Activated naive CD4-positive, alpha-beta T cell treated with anti-CD3 and anti-CD28 coated beads, Interleukin-2, amount 50 U/mL, for 24 hours (primary cell): Measurements from ENCODE around the gene LMX1A.

Source experiments
- H3K27ac Mint-ChIP-seq: one replicate; pipeline ENCODE4 v1.8.0; 2021; ENCODE audit warnings: mild to moderate bottlenecking, mixed read lengths
- H3K27me3 Mint-ChIP-seq: one replicate; pipeline ENCODE4 v1.8.0; 2021; ENCODE audit warnings: mixed read lengths
- H3K36me3 Mint-ChIP-seq: one replicate; pipeline ENCODE4 v1.8.0; 2021; ENCODE audit warnings: mixed read lengths
- H3K4me1 Mint-ChIP-seq: one replicate; pipeline ENCODE4 v1.8.0; 2021; ENCODE audit warnings: mixed read lengths
- H3K4me3 Mint-ChIP-seq: one replicate; pipeline ENCODE4 v1.8.0; 2021; ENCODE audit warnings: mild to moderate bottlenecking, mixed read lengths
- H3K9me3 Mint-ChIP-seq: one replicate; pipeline ENCODE4 v1.8.0; 2021; ENCODE audit warnings: mixed read lengths

LMX1A gene

GRCh38 chr1:165376041-165376810 lies 19.7 kb upstream of the LMX1A start:
- Mint-ChIP-seq H3K4me3 (peak overlapping the region; percentile 80), H3K9me3 (no peaks in the 10 kb centered on the region), H3K27ac (no peak overlapping the region), H3K4me1 (peaks cover 17% of the 10 kb centered on the region), H3K27me3 (peaks cover 54% of the 10 kb centered on the region), H3K36me3 (no peaks in the 10 kb centered on the region)

- Mint-ChIP-seq H3K9me3 (no peaks in the 10 kb centered on the region), H3K27me3 (peaks cover 56% of the 10 kb centered on the region), H3K36me3 (no peaks in the 10 kb centered on the region), H3K27ac (no peak overlapping the region), H3K4me1 (peaks cover 17% of the 10 kb centered on the region), H3K4me3 (peak overlapping the region; percentile 50)
Observed at GRCh38 chr1:165375623-165376022, 19.1 kb upstream of the LMX1A start.

GRCh38 chr1:165371588-165372225 lies 15.2 kb upstream of the LMX1A start:
- peaks cover 69% of the 10 kb centered on the region for H3K27me3 Mint-ChIP-seq

GRCh38 chr1:165369255-165369848 lies 12.8 kb upstream of the LMX1A start:
- H3K36me3 Mint-ChIP-seq = peaks cover 2% of the 10 kb centered on the region
- no peaks in the 10 kb centered on the region for H3K9me3 Mint-ChIP-seq
- H3K27ac Mint-ChIP-seq = no peak overlapping the region
- no peaks in the 10 kb centered on the region for H3K4me1 Mint-ChIP-seq
- no peak overlapping the region for H3K4me3 Mint-ChIP-seq
- peaks cover 59% of the 10 kb centered on the region for H3K27me3 Mint-ChIP-seq

More at GRCh38 chr1:165371588-165372225, 15.2 kb upstream of the LMX1A start:
- Mint-ChIP-seq H3K27ac (no peak overlapping the region), H3K4me3 (no peak overlapping the region), H3K4me1 (peaks cover 11% of the 10 kb centered on the region), H3K9me3 (no peaks in the 10 kb centered on the region), H3K36me3 (peaks cover 2% of the 10 kb centered on the region)

- no peaks in the 10 kb centered on the region for H3K9me3 Mint-ChIP-seq
- H3K4me3 Mint-ChIP-seq = no peak overlapping the region
- H3K27ac Mint-ChIP-seq = no peak overlapping the region
- no peaks in the 10 kb centered on the region for H3K4me1 Mint-ChIP-seq
- H3K27me3 Mint-ChIP-seq = peaks cover 54% of the 10 kb centered on the region
- H3K36me3 Mint-ChIP-seq = peaks cover 2% of the 10 kb centered on the region
Observed at GRCh38 chr1:165367375-165367993, 11.0 kb upstream of the LMX1A start.

- no peaks in the 10 kb centered on the region for H3K4me1 Mint-ChIP-seq
- no peaks in the 10 kb centered on the region for H3K9me3 Mint-ChIP-seq
- H3K27ac Mint-ChIP-seq = no peak overlapping the region
- H3K36me3 Mint-ChIP-seq = peaks cover 2% of the 10 kb centered on the region
- peaks cover 44% of the 10 kb centered on the region for H3K27me3 Mint-ChIP-seq
- H3K4me3 Mint-ChIP-seq = no peak overlapping the region
Observed at GRCh38 chr1:165365341-165365740, 8.8 kb upstream of the LMX1A start.

GRCh38 chr1:165364568-165365133 lies 8.1 kb upstream of the LMX1A start:
- Mint-ChIP-seq H3K4me1 (no peaks in the 10 kb centered on the region), H3K27ac (no peak overlapping the region), H3K36me3 (no peaks in the 10 kb centered on the region), H3K9me3 (no peaks in the 10 kb centered on the region), H3K27me3 (peaks cover 46% of the 10 kb centered on the region), H3K4me3 (no peak overlapping the region)

- Mint-ChIP-seq H3K4me3 (no peak overlapping the region), H3K36me3 (no peaks in the 10 kb centered on the region), H3K27ac (no peak overlapping the region), H3K4me1 (peaks cover 5% of the 10 kb centered on the region), H3K27me3 (peaks cover 54% of the 10 kb centered on the region), H3K9me3 (no peaks in the 10 kb centered on the region)
Observed at GRCh38 chr1:165356876-165357275, 361 bp upstream of the LMX1A start.

- Mint-ChIP-seq H3K36me3 (no peaks in the 10 kb centered on the region), H3K27ac (no peak overlapping the region), H3K4me3 (no peak overlapping the region), H3K9me3 (no peaks in the 10 kb centered on the region), H3K27me3 (peaks cover 62% of the 10 kb centered on the region), H3K4me1 (peaks cover 5% of the 10 kb centered on the region)
Observed at GRCh38 chr1:165355139-165355976, 1.2 kb downstream of the LMX1A start.

GRCh38 chr1:165354739-165355138 lies 1.8 kb downstream of the LMX1A start:
- Mint-ChIP-seq H3K9me3 (no peaks in the 10 kb centered on the region), H3K4me1 (peaks cover 5% of the 10 kb centered on the region), H3K27me3 (peaks cover 62% of the 10 kb centered on the region), H3K36me3 (no peaks in the 10 kb centered on the region), H3K4me3 (no peak overlapping the region), H3K27ac (no peak overlapping the region)

- Mint-ChIP-seq H3K36me3 (no peaks in the 10 kb centered on the region), H3K9me3 (no peaks in the 10 kb centered on the region), H3K4me3 (no peak overlapping the region), H3K4me1 (peaks cover 5% of the 10 kb centered on the region), H3K27ac (no peak overlapping the region), H3K27me3 (peaks cover 64% of the 10 kb centered on the region)
Observed at GRCh38 chr1:165353731-165354671, 2.5 kb downstream of the LMX1A start.

GRCh38 chr1:165352442-165353293 lies 3.8 kb downstream of the LMX1A start:
- Mint-ChIP-seq H3K27me3 (peaks cover 64% of the 10 kb centered on the region), H3K9me3 (no peaks in the 10 kb centered on the region), H3K27ac (no peak overlapping the region), H3K36me3 (no peaks in the 10 kb centered on the region), H3K4me3 (no peak overlapping the region), H3K4me1 (peaks cover 5% of the 10 kb centered on the region)

- Mint-ChIP-seq H3K4me1 (peaks cover 5% of the 10 kb centered on the region), H3K9me3 (no peaks in the 10 kb centered on the region), H3K4me3 (no peak overlapping the region), H3K36me3 (no peaks in the 10 kb centered on the region), H3K27me3 (peaks cover 63% of the 10 kb centered on the region), H3K27ac (no peak overlapping the region)
Observed at GRCh38 chr1:165351863-165352441, 4.6 kb downstream of the LMX1A start.
